GM19395 (cell line): ENCODE data around the gene C16orf95.
"Not testable (repeated sequence)": the region's sequence is repeated elsewhere in the genome, so short reads cannot be mapped to it uniquely, and the experiment has no call there.

ENCODE experiments used
- ATAC-seq: cut with Tn5 transposase; IDR thresholded peaks from one replicate; pipeline ENCODE4 v1.9.1; 2021; ENCODE audit warnings: mild to moderate bottlenecking, moderate library complexity; ENCODE audit not compliant: unreplicated experiment

Gene C16orf95

GRCh38 chr16:87316923-87317749, at the start of gene C16orf95:
TSS of gene C16orf95 (minus strand) at chr16:87317392. CDS start at chr16:87317242, 150 bp downstream.
- ATAC-seq: peak; percentile 93

- no peak for ATAC-seq
Measured at GRCh38 chr16:87366930-87367329, 49.7 kb upstream of the C16orf95 start.

GRCh38 chr16:87366288-87366687, 49.1 kb upstream of the C16orf95 start:
- no peak for ATAC-seq

GRCh38 chr16:87365021-87365713, 48.0 kb upstream of the C16orf95 start:
- no peak for ATAC-seq

- ATAC-seq: no peak
Measured at GRCh38 chr16:87363771-87364455, 46.7 kb upstream of the C16orf95 start.

GRCh38 chr16:87362828-87363559, 45.8 kb upstream of the C16orf95 start:
- not testable (repeated sequence) for ATAC-seq

- ATAC-seq: no peak
Measured at GRCh38 chr16:87361916-87362619, 44.9 kb upstream of the C16orf95 start.

GRCh38 chr16:87360862-87361610, 43.8 kb upstream of the C16orf95 start:
- ATAC-seq: no peak

GRCh38 chr16:87359121-87359520, 41.9 kb upstream of the C16orf95 start:
- no peak for ATAC-seq

GRCh38 chr16:87358696-87359095, 41.5 kb upstream of the C16orf95 start:
- no peak for ATAC-seq

GRCh38 chr16:87358250-87358649, 41.1 kb upstream of the C16orf95 start:
- no peak for ATAC-seq

GRCh38 chr16:87356491-87356853, 39.3 kb upstream of the C16orf95 start:
- ATAC-seq: no peak

- ATAC-seq: no peak
Measured at GRCh38 chr16:87353613-87354012, 36.4 kb upstream of the C16orf95 start.

- no peak for ATAC-seq
Measured at GRCh38 chr16:87352818-87353217, 35.6 kb upstream of the C16orf95 start.

- ATAC-seq: no peak
Measured at GRCh38 chr16:87351320-87351698, 34.1 kb upstream of the C16orf95 start.

GRCh38 chr16:87350681-87351319, 33.6 kb upstream of the C16orf95 start:
- no peak for ATAC-seq

- ATAC-seq: no peak
Measured at GRCh38 chr16:87350031-87350430, 32.8 kb upstream of the C16orf95 start.

GRCh38 chr16:87348616-87349157, 31.5 kb upstream of the C16orf95 start:
- no peak for ATAC-seq
